Cardiac muscle cell (in vitro differentiated cells and primary cell): ENCODE results near the gene MKLN1. TPM values are rescaled to one million over a fixed set of nuclear protein-coding genes. Genes with fewer than 3 reads are reported as not detected.

Experiments
- DNase-seq, 2 donors: peaks; one replicate each; pipeline versions ENCODE4 v3.0.0 to v3.0.0-alpha.2; 2010 to 2017; ENCODE audit warnings: low read depth in 1 of 2, low spot score in 1 of 2
- H3K27ac ChIP-seq: fragments of 200-600 bp; sonication (generic); 2 replicates; pipeline ENCODE4 v1.5.1; 2016
- H3K27me3 ChIP-seq: fragments of 200-600 bp; sonication (generic); 2 replicates; pipeline ENCODE4 v1.6.0; 2016; ENCODE audit warnings: control low read depth
- H3K36me3 ChIP-seq: fragments of 200-600 bp; sonication (generic); 2 replicates; pipeline ENCODE4 v1.5.1; 2016; ENCODE audit warnings: control low read depth
- H3K4me1 ChIP-seq: fragments of 200-600 bp; sonication (generic); 2 replicates; pipeline ENCODE4 v1.8.1; 2017; ENCODE audit warnings: low read depth, mild to moderate bottlenecking, mixed run types
- H3K4me3 ChIP-seq: fragments of 200-600 bp; sonication (generic); 2 replicates; pipeline ENCODE4 v1.5.1; 2016; ENCODE audit warnings: mild to moderate bottlenecking
- H3K9me3 ChIP-seq: fragments of 200-600 bp; sonication (generic); 2 replicates; pipeline ENCODE4 v1.5.1; 2017; ENCODE audit warnings: low read depth, mild to moderate bottlenecking, control low read depth
- polyA plus RNA-seq: library from polyadenylated mRNA; unstranded; fragments of >200 nt; fragmentation: Nextera tagmentation; extraction: Ambion mirVana; gene quantifications from 2 replicates; pipeline ENCODE4 v1.2.1, GENCODE V29; 2016
- total RNA-seq: library from RNA; depleted of rRNA; stranded (reverse); fragments of >200 nt; gene quantifications from 2 replicates; pipeline ENCODE4 v1.2.3, GENCODE V29; 2016
- TF ChIP-seq, protein P1 (sequence below): IDR thresholded peaks from 2 replicates; pipeline ENCODE4 v1.5.1; 2012; ENCODE audit warnings: low read depth, mild to moderate bottlenecking, low read length

MKLN1 gene
- total and polyA plus RNA-seq, 2 experiments from 2014 or later = 26.2 to 35.5 TPM

DNA sequence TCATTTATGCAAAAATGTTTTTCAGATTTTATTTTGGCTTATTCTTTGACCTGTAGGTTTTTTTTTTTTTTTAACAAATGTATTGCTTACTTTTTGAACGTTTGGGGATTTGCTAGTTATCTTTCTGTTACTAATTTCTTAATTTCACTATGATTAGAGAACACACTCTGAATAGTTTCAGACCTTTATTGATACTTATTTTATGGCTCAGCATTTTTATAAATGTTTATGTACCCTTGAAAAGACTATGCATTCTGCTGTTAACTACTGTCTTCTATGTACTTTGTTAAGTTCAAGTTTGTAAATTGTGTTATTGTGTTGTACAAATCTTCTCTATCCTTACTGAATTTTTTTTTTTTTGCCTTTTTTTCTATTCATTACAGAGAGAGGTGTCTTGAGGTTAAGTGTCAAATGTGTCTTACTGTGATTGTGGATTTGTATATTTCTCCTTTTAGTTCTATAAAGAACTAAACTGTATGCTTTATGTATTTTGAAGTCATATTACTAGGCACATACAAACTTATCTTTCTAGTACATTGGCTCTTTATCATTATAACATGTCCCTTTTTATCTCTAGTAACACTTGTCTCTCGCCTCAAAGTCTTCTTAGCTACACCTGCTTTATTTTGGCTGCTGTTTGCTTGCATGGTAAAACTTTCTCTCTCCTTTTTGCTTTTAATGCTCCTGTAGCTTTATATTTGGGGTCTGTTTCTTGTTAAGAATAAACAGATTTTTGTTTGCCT is 8.1 kb downstream of the MKLN1 start:
- no peaks in the 10 kb centered on the region for H3K27me3 ChIP-seq
- no peaks in the 10 kb centered on the region for H3K4me1 ChIP-seq
- no peak for DNase-seq
- H3K4me3 ChIP-seq = no peak overlapping the region
- H3K36me3 ChIP-seq = no peaks in the 10 kb centered on the region
- TF ChIP-seq, protein P1, sequence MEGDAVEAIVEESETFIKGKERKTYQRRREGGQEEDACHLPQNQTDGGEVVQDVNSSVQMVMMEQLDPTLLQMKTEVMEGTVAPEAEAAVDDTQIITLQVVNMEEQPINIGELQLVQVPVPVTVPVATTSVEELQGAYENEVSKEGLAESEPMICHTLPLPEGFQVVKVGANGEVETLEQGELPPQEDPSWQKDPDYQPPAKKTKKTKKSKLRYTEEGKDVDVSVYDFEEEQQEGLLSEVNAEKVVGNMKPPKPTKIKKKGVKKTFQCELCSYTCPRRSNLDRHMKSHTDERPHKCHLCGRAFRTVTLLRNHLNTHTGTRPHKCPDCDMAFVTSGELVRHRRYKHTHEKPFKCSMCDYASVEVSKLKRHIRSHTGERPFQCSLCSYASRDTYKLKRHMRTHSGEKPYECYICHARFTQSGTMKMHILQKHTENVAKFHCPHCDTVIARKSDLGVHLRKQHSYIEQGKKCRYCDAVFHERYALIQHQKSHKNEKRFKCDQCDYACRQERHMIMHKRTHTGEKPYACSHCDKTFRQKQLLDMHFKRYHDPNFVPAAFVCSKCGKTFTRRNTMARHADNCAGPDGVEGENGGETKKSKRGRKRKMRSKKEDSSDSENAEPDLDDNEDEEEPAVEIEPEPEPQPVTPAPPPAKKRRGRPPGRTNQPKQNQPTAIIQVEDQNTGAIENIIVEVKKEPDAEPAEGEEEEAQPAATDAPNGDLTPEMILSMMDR = no peak
- no peaks in the 10 kb centered on the region for H3K9me3 ChIP-seq
- H3K27ac ChIP-seq = no peak overlapping the region

DNA sequence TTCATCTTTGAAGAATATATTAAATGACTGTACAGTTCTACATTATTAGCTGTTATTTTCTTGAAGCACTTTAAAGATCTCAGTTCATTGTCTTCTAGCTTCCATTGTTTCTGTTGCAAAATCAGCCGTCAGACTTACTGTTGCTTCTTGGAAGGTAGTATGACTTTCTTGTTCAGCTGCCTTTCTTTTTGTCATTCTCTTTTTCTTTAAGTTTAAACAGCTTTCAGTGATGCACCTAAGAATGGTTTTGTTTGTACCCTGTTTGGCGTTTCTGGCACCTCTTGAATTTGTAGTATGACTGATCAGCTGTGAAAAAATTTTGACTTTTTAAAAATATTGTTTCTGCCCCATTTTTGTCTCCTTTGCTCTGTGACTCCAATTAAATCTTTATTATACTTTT is 9.3 kb downstream of the MKLN1 start:
- Histone ChIP-seq H3K4me1 (no peaks in the 10 kb centered on the region), H3K4me3 (no peak overlapping the region), H3K27ac (no peak overlapping the region), H3K9me3 (no peaks in the 10 kb centered on the region), H3K36me3 (no peaks in the 10 kb centered on the region), H3K27me3 (no peaks in the 10 kb centered on the region)
- peak; percentile 17 to 32 for DNase-seq
- TF ChIP-seq, protein P1 = no peak

DNA sequence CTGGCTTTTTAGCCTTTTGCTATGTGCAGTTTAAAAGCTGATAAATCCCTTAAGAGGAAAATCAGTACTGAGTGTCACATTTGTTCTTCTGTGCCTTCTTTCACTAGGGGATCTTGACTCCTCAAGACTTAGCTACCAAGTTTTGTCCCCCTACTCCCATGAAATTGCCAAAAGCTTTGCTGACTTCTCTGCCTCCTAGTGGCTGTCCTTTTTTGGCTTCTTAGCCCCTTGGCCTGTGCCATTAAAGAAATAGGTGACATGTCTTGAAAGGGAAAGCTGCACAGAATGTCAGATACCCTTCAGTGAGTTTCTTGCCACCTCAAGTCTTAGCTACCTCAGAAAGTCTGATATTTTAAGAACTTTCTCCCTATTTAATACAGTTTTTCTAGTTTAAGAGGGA is 10.5 kb downstream of the MKLN1 start:
- DNase-seq = no peak
- TF ChIP-seq, protein P1 = no peak
- no peaks in the 10 kb centered on the region for H3K27me3 ChIP-seq

DNA sequence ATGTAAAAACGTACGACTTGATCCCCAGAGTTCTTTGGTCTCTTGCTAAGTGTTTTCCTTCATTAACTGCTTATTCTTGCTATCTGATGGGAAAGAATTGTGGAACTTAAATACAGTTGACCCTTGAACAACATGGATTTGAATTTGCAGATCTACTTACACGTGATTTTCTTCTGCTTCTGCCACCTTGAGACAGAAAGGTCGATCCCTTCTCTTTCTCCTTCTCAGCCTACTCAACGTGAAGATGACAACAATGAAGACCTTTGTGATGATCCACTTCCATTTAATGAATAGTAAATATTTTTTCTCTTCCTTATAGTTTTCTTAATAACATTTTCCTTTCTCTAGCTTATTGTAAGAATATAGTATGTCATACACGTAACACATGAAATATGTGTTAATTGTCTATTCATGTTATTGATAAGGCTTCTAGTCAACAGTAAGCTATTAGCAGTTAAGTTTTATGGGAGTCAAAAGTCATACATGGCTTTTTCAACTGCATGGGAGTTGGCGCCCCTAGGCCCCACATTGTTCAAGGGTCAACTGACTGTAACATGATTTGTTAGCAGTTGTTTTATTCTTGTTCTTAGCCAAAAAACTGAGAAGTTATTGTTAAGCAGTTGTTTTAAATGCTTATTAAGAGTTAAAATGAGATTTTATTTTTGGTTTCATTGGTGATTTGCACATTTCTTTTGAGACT is 11.2 kb downstream of the MKLN1 start:
- no peak overlapping the region for H3K27ac ChIP-seq
- H3K9me3 ChIP-seq = no peaks in the 10 kb centered on the region
- no peaks in the 10 kb centered on the region for H3K4me1 ChIP-seq
- no peaks in the 10 kb centered on the region for H3K27me3 ChIP-seq
- H3K36me3 ChIP-seq = no peaks in the 10 kb centered on the region
- no peak overlapping the region for H3K4me3 ChIP-seq
- DNase-seq = no peak
- TF ChIP-seq, protein P1 = no peak

More for the DNA sequence above, 10.5 kb downstream of the MKLN1 start:
- Histone ChIP-seq H3K36me3 (no peaks in the 10 kb centered on the region), H3K4me3 (no peak overlapping the region), H3K9me3 (no peaks in the 10 kb centered on the region), H3K27ac (no peak overlapping the region), H3K4me1 (no peaks in the 10 kb centered on the region)

DNA sequence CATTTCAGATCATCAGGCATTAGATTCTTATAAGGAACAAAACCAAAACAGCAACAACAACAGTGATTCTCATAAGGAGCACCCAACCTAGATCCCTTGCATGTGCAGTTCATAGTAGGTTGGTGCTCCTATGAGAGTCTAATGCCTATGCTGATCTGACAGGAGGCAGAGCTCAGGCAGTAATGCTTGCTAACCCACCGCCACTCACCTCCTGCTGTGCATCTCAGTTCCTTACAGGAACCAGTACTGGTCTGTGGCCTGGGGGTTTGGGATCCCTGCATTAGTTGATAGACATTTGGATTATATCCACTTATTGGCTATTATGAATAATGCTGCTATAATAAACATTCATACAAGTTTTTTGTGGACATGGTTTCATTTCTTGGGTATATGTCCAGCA is 14.0 kb downstream of the MKLN1 start:
- no peak for DNase-seq
- no peaks in the 10 kb centered on the region for H3K9me3 ChIP-seq
- no peaks in the 10 kb centered on the region for H3K27me3 ChIP-seq
- H3K27ac ChIP-seq = no peak overlapping the region
- H3K4me1 ChIP-seq = no peaks in the 10 kb centered on the region
- no peaks in the 10 kb centered on the region for H3K36me3 ChIP-seq
- TF ChIP-seq, protein P1 = no peak
- no peak overlapping the region for H3K4me3 ChIP-seq
